GM12864 (cell line): ENCODE measurements around the gene SOCS4.

ENCODE experiments used
- DNase-seq: peaks from one replicate; pipeline ENCODE4 v3.0.0-alpha.2; 2011; ENCODE audit warnings: low read depth
- H3K4me3 ChIP-seq: 2 replicates; pipeline ENCODE4 v1.5.1; 2011; ENCODE audit warnings: mild to moderate bottlenecking, low read depth, low read length, control low read depth
- TF ChIP-seq, protein P1 (sequence below): IDR thresholded peaks from 2 replicates; pipeline ENCODE4 v1.5.1; 2011; ENCODE audit warnings: low read depth, mild to moderate bottlenecking, moderate library complexity, low read length, control low read depth, inconsistent platforms; ENCODE audit errors: missing control alignments

The SOCS4 gene

GRCh38 chr14:55051165-55051422 is 24.1 kb downstream of the SOCS4 start:
- no peak for DNase-seq
- peak overlapping the region; percentile 99 for H3K4me3 ChIP-seq
- TF ChIP-seq, protein P1, sequence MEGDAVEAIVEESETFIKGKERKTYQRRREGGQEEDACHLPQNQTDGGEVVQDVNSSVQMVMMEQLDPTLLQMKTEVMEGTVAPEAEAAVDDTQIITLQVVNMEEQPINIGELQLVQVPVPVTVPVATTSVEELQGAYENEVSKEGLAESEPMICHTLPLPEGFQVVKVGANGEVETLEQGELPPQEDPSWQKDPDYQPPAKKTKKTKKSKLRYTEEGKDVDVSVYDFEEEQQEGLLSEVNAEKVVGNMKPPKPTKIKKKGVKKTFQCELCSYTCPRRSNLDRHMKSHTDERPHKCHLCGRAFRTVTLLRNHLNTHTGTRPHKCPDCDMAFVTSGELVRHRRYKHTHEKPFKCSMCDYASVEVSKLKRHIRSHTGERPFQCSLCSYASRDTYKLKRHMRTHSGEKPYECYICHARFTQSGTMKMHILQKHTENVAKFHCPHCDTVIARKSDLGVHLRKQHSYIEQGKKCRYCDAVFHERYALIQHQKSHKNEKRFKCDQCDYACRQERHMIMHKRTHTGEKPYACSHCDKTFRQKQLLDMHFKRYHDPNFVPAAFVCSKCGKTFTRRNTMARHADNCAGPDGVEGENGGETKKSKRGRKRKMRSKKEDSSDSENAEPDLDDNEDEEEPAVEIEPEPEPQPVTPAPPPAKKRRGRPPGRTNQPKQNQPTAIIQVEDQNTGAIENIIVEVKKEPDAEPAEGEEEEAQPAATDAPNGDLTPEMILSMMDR = no peak

- DNase-seq = peak; percentile 61
- H3K4me3 ChIP-seq = peak within 1 kb of the TSS; percentile 99
- TF ChIP-seq, protein P1 = peak; percentile 96
Observed at GRCh38 chr14:55051423-55052268, 24.6 kb downstream of the SOCS4 start, which contains the start of gene MAPK1IP1L. Gene MAPK1IP1L (plus strand): TSS chr14:55051647. CDS start chr14:55061684, 10,037 bp downstream.

DNA sequence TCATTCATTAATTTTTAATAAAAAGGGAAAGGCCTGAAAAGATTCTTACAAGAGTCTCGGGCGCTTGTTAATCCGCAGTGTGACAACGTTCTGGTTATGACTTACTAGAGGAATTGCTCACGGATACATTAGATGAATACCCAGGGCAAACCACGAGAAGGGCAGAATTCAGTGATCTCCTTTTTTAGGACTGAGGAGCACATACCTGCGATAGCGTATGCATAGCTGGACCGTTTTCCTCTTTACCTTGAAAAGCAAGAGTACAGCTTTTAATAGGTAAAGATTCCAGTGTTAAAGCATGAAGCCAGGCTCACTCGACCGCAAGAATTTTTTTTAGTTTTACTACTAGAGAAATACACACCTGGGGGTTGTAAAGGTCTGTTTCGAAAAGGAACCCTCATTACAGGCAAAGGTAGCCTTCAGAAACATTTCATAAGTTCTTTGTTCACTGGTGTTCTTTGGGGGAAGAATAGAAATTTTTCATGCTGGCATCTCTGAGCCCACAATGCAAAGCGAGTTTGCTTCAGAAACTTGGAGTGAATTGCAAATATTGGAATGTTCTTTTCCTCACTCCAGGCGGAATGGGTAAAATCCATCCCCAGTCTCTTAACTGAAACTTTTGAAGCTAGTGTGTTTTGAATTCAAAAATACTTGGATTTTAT is 25.4 kb downstream of the SOCS4 start:
- no peak for DNase-seq
- TF ChIP-seq, protein P1 = no peak
- H3K4me3 ChIP-seq = peak overlapping the region; percentile 99

DNA sequence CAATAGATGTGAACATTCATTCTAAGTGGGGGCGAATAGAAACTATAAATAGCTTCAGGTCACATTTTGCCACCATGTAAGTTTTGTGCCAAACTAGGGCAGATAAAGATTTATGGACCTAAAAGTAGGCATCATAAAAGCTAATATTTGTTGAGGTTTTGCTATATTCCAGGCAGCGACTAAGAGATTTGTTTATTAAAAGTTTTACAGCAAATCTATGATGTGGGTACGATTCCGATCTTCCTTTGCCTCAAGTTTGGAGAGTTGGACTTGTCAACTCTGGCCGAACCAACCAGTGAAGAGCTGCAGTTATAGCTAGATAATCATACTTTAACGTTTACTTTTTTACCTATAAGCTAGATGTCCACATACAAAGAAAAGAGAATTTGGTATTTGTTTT is 26.0 kb downstream of the SOCS4 start:
- DNase-seq = no peak
- TF ChIP-seq, protein P1 = no peak
- H3K4me3 ChIP-seq = peak overlapping the region; percentile 99

- H3K4me3 ChIP-seq = no peak overlapping the region; the same call in 1 of the 2 replicates
- TF ChIP-seq, protein P1 = no peak
- DNase-seq = no peak
Observed at GRCh38 chr14:55053500-55053899, 26.5 kb downstream of the SOCS4 start.

DNA sequence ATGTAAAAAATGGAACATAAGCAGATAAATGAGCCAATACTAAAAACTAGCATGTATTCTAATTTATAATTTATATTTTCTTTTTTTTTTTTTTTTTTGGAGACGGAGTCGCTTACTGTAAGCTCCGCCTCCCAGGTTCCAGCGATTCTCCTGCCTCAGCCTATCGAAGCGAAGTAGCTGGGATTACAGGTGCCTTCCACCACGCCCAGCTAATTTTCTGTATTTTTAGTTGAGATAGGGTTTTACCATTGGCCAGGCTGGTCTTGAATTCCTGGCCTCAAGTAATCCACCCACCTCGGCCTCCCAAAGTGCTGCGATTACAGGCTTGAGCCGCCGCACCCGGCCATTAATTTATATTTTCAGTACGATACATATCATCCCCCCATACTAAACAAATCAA is 27.1 kb downstream of the SOCS4 start:
- no peak overlapping the region for H3K4me3 ChIP-seq
- no peak for DNase-seq
- TF ChIP-seq, protein P1 = no peak
